GM21737 (cell line): Measurements from ENCODE around the gene PHF13.
A peak's percentile ranks its signal among the peaks of the same experiment; 100 is the strongest.

Experiments used
- ATAC-seq: cut with Tn5 transposase; IDR thresholded peaks from one replicate; pipeline ENCODE4 v1.9.1; 2021; ENCODE audit warnings: mild to moderate bottlenecking, moderate library complexity; ENCODE audit not compliant: unreplicated experiment

The PHF13 gene

DNA sequence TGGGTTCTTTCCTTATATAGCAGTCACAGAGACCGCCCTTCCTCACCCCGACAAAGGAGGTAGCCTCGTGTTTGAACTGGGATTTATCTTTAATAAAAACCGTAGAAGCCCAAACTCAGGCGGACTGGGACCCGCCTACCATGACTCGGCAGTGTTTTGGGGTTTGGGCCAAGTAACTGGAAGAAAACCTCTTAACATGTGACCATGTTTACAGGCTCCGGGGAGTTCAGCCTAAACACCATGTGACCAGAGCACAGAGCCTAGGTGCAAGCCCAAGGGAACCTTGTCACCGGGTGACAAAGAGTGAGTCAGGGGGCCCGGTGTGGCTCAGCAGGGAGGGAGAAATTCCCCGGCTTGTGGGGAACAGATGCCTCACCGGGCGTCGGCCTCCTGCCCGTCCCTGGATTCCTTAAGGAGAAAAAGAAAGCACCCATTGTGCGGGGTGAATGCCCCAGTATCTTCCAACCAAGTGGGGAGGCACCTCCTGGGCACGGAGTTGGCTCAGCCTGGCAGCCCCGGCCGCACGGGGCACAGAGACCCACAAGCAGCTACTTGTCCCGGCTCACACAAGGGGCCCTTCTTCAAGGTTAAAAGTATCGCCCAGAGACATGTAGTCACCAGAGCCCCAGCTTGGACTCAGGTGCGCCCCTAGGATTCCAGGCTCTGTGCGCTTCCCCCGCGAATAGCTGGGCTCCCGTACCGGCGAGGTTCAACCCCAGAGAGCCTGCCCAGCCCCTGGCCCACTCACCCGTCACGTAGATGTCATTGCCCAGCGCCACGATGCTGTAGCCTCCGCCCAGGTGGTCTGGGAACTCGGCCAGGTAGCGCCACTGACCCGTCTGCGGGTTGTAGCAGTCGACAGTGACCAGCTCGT lies 12.2 kb upstream of the PHF13 start:
- ATAC-seq = peak; percentile 33

DNA sequence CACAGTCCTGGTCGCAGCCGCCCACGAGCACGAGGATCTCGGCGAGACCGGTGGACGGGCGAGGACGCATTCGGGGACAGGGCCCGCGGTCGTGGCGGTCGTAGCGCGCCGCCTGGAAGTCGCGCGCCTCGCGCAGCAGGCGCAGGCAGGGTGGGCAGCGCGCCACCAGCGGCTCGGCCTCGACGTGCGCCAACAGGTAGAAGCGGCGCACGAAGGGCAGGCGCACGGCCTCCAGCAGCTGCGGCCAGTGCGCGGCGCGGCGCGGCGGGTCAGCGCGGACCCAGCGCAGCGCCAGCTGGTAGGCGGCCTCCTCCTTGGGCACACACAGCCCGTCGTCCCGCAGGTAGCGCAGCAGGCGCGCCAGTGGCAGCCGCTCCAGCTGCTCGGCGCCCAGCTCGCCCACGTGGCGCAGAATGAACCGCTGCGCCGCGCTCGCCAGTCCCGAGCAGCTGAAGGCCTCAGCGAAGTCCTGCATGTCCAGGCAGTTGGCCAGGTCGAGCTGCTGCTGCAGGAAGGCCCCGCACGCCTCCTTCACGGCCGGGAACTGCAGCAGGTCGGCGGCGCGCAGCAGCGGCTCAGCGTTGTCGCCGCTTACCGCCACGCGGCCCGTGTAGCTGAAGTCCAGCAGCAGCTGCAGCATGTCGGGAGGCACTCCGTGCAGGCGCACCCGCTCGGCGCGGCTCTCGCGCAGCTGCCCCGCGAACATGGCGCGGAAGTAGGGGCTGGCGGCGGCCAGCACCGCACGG lies 11.4 kb upstream of the PHF13 start:
- peak; percentile 26 for ATAC-seq

DNA sequence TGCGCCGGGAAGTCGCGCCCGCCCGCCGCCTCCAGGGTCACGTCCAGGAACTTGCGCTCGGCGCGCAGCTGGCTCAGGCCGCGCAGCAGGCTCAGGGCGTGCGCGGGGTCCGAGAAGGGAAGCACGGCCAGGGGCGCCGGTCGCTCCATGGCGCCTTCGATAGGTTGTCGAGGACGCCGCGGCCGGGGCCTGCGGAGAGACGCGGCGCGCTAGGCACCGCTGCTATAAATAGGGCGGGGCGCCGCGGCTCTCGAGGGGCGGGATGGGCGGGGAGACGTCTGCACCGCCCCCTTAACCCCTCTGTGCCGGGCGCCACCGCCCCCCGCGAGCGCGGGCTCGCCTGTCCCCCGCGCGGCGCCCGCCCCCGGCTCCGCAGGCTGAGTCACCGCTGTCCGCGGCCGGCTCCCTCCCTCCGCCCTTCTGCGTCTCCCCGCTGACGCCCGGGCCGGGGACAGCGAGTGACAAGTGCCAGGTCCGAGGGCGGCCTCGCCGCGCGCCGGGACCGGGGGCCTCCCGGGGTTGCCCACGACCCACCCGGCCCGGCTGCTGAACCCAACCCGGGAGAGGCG lies 10.8 kb upstream of the PHF13 start, which contains the start of gene KLHL21:
Gene KLHL21, minus strand, starts transcription at position 201 of the 569 bp plus-strand sequence. Its CDS starts 52 bp downstream, at position 149.
- peak; percentile 45 for ATAC-seq

DNA sequence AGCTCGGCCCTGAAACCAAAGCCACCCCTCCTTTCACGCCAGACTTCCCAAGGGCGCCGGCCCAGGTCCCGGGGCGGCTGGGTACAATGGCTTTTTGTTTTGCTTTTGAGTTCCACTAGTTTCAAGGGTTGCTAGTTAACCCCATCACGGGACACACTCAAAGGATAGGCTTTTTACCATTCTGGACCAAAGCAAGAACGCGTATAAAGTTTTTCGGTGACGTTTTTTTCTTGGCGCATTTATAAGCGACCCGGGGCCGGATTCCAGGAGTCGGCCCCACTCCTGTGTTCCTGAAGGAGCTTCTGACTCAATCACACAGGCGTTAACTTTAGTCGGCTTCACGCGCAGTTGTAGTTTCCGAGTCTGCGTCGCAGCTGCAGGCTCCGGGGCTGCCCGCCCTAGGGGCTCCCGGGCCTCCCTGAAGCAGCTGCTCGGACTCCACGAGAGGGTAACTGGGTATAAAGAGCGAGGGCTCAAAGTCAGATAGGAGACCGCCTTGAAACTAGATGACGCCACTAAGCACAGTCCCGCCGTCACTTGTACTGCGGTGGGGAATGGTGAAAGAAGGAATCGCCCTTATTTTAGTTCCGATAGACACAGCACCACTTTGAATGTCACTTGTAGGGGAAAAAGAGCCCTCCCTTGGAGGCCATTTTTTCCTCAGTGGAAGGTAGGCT lies 10.2 kb upstream of the PHF13 start:
- peak; percentile 14 for ATAC-seq

DNA sequence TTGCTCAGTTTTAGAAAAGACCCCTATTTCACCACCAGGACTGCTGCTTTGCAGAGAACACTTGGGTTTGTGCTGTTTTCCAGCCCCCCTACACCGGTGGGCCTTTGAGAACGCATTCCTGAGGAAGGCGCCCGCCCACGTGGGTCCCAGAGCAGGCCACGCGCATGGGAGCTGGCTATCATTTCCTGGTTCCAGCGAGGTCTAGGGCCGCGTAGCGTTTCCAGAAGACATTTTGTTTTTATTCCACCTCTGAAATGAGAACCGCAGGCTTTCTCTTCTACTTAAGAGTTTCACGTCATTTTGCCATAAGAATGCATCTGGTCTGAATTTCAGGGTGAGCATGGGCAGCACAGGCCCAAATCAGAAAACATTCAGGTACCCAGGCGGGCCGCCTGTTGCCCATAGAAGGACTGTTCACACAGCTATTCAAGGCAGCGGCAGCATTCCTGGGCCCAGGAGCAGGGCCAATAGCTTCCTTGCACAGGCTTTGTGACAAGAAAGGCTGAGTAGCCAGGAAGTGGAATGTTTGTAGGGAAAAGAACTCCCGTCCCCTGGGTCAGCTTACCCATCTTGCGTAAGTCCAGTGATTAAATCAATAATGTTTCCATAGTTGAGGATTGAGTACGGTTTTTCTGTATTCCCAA lies 9.5 kb upstream of the PHF13 start:
- ATAC-seq = no peak

DNA sequence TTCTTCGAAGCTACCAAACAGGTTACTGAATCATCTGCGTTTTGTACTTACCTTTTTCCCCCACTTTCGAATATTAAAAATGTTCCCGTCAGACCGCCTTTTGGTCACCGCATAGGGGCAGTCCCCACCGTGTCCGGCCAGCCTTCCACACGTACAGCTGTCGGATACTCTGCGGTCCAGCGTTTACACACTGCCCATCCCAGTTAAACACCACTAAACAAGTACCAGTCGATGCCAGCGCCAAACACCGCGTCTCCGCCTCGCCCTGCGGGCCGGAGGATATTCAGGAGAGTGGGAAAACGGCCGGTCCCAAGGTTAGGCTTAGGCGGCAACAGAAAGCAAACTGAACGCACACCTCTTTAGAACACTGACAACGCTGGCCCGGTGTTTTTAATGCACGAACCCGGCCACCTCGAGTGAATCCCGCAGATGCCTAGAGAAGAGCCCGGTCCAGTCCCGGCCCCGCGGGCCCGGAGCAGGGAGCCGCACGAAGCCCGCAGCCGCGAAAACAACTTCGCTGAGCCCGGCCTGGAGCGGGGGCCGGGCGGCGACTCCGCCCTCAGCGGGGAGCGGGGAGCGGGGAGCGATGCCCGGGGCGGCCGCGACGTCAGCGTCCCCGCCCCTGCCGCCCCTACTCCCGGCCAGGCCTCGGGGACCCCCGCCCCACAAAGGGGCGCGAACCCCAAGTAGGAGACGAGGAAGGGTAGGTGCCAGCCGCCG lies 730 bp upstream of the PHF13 start:
- ATAC-seq = peak; percentile 26

DNA sequence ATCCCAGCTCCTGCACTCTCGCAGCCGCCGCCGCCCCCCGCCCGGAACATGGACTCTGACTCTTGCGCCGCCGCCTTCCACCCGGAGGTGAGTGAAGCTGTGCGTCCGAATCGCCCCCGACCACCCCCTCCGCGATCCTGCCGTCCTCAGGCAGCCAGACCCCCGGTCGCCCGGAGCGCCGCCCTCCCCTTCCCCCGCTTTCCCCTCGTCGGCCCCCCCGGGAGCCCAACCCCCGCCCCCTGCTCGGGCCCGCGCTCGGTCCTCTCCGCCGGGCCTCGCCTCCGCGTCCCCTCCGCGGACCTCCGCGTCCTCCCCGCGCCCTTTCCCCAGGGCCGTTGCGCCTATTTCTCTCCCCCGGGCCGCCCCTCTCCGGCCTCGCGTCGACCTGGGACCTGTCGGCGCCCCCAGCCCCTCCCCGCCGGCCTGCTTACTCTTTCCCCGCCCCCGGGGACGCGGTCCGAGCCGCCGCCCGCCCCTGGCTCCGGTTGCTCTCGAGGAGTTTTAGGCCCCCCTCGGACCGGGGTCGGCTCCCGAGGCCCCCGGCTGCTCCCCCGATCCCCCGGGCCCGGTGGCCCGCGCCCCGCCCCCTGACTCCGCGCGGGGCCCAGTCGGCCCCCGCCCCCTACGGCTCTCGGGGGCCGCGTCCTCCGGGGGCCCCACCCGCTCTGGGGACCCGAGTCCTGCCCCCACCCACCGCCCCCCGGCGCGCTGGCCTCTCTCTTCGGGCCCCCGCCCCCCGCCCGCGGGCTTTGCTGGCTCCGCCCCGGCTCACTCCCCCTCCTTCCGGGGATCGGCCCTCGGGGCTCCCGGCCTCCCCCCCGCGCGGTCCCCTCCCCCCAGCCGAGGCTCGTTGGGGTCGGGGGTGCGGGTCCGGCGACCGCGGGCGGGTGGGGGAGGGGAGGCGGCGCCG lies 743 bp downstream of the PHF13 start:
- peak; percentile 12 for ATAC-seq

DNA sequence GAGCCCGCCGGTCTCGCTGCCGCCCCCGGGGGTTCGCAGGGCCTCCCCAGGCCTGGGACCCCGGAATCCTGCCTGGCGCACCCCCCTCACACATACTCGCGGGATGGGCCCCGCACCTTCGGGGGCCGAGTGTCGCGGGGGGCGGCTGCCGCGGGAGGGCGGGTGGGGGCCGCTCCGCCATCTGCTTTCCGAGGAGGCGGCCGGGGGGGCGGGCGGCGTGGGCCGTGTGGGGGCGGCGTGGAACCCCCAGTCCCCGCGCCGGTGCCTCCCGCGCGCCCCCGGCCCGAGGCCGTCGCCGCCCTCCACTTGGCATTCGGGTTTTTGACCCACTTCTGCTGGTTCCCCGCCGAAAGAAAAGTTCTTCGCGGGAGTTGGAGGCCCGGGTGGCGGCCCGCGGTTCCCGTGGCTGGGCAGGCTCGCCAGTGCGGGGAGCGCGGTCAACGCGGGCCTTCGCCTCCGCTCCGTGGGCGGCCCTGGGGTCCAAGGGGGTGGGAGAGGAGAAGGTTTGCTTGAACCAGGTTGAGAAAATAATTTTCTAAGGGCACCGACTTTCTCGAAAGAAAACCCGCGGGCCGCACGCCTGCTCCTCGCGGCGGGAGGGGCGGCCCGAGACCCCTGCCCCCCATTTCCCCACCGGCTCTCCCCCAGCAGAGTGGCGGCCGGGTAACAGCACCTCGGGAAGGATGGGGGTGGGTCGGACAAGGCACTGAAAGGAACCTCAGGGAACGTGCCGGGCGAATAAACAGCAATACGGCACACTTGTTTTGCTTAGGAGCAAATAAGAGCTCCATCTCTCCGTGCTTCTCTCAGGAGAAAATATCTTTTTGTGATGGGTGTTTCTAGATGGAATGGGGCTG lies 1.6 kb downstream of the PHF13 start:
- no peak for ATAC-seq

DNA sequence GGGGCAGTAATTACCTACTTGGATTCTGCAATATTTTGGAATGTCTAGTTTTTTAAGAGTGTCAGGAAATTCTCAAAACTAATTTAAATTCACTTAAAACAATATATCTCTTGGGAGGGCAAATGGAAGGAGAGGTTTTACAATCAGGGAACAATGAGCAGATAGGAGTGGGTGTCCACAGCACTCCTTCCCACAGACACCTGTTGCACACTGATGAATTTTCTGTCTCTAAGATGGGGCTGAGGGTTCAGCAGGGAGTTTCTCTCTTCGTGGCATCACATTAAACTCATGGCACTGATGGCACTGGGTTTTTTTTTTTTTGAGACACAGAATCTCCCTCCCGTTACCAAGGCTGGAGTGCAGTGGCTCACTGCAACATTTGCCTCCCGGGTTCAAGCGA lies 5.5 kb downstream of the PHF13 start:
- no peak for ATAC-seq

DNA sequence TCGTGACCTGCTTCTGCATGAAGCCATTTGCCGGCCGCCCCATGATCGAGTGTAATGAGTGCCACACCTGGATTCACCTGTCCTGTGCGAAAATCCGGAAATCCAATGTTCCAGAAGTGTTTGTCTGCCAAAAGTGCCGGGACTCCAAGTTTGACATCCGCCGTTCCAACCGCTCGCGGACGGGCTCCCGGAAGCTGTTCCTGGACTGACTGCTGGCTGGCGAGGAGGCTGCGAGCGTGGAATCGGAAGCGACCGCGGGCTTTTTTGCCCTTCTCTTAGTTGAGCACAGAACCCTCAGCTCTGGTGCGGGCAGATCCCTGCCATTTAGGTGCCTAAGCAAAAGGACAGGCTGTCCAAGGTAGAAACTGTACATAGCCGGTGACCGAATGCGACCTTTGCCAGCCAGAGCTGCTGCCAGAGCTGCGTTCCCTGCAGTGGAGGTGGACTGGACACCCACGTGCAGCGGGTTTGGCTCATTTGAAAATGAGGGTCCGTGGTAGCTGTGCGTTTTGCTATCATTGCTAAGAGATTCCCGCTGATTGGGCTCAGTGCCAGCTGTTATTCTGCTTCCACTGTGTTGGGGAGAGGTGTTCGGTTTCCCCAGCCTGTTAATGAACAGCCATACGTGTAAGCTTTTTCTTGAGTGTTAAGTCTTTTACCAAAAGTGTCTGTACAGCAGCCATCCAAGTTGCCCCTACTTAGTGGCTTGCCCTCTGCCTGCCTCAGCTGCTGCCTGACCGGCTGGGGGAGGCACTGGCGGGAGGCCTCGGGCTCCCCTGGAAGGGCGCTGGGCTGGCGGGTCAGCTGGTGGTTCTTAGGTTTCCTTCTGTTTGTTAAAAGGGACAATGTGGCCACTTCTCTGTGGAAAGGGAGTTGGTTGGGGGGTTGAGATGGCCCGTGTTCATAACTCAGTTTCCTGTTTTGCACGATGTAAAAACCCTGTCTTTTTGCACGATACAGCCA lies 8.2 kb downstream of the PHF13 start:
- ATAC-seq = no peak

DNA sequence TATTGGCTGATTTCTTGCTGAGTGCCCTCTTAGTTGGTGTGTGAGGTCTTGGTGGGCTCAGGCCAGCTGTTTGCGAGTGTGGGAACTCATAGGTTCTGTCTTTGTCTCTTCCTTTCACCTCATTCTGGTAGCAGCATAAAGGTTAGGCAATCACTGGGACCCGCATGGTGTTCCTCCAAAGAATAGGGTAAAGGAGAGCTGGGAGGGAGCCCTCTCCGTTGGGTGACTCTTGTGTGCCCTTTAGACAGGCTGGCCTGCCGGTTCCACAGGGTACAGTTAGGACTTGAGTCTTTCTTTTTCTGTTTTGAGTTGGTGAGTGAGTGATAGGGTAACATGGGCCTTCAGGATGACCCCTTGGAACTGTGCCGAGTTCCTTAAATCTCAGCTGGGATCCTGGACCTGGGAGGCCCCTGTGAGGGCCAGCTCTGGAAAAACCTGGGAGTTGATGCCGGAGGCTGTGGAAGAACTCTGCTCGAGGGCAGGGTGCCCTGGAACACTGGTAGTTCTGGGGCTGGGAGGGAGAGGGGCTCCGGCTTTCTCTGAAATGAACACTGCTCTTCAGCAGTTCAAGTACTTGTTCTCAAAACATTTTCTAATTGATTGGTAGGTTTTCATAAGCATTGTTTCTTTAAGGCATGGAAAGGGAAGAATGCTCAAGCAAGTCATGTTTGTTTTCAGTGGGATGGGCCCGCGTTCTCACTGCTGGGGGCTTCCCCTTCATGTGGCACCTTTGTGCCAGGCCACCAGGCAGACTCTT lies 9.0 kb downstream of the PHF13 start:
- no peak for ATAC-seq

DNA sequence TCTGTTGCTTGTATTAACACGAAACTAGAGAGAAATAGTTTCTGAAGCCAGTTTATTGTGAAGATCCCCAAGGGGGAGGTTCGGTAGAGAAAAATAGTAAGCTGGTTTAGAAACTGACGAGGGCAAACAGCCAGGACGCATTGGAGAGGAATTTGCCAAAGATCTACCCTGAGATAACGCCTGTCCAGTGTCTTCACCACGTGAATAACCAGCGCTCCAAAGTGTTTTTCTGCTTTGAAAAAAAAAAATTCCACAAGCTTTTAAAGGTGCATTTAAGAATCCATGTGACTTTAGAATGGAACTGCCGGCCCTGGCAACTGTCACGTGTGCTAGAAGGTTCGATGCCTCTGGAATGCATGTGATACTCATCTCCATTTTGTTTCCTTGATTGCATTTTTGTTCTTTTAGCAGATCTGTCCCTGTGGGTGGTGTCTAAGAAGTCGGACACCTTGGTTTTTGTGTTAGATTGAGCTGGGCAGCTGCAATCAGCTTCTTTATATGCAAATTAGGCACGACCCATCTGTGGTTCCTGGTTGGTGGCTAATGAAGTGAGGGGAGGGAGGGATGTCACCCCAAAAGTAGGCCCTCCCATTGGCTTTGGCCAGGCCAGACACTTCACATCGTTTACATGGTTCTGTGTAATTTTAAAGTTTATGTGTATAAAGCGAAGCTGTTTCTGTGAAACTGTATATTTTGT lies 9.9 kb downstream of the PHF13 start:
- ATAC-seq = no peak

DNA sequence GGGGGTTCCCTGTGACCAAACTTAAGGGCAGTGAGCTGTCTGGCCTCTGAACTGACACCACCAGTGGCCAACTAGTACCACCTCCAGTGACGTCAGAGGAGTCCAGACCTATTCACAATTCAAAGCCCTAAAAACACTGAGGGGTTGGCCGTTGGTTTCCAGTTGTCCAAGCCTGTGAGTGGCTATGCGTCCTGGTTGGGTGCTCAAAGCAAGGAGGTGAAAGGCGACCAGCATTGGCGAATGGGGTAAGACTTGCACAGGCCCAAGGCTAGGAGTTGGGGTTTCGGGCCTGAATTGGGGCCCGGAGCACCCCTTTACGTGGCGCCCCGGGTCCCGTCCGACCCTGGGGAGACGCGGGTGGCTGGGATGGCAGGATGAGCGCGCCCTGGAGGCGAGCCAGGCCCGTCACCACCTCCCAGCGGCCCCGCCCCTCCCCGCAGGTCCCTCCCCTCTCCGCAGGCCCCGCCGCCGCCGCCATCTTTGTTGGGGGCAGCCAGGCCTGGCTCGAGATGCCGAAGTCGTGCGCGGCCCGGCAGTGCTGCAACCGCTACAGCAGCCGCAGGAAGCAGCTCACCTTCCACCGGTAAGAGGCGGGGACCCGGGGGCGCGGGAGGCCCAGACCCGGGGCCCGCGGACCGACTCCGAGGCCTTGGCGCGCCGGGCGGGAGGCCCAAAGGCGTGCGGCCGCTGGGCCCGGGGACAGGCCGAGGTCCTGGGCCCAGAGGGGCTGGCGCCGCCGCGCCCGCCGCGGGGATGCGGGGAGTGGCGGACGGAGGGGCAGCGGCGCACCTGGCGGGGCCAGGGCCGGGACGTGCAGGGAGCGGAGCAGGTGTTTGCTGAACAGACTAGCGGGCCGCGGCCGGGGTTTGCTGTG lies 11.4 kb downstream of the PHF13 start, which contains the start of gene THAP3:
Gene THAP3, plus strand, starts transcription at position 159 of the 874 bp plus-strand sequence. Its CDS starts 351 bp downstream, at position 510.
- peak; percentile 80 for ATAC-seq

DNA sequence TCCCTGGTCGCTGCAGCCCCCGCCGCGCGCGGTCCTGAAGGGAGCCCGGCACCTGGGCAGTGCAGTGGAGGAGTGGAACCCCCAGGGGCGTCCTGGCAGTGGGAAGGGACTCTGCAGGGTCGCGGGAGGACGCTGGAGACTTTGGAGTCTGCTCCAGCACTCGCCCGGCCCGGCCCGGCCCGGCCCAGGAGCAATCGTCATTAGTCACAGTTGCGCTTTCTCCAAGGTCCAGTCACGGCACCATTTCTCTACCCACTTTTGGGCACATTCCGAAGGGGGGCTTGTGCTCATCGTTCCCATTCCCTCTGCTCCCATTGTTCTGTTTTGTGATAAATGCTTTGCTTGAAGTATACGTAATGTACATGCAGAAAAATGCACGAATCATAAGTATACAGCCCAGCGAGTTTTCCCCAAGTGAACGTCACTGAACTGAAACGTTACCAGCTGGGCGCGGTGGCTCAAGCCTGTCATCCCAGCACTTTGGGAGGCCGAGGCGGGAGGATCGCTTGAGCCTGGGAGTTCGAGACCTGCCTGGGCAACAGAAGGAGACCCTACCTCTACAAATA lies 12.1 kb downstream of the PHF13 start:
- ATAC-seq = no peak
